Measurements from ENCODE around the gene MACROH2A1. TPM values are rescaled to one million over a fixed set of nuclear protein-coding genes. Genes with fewer than 3 reads are reported as not detected.

The MACROH2A1 gene
- total RNA-seq, 1 donor from 2014 or later = 181 TPM

DNA sequence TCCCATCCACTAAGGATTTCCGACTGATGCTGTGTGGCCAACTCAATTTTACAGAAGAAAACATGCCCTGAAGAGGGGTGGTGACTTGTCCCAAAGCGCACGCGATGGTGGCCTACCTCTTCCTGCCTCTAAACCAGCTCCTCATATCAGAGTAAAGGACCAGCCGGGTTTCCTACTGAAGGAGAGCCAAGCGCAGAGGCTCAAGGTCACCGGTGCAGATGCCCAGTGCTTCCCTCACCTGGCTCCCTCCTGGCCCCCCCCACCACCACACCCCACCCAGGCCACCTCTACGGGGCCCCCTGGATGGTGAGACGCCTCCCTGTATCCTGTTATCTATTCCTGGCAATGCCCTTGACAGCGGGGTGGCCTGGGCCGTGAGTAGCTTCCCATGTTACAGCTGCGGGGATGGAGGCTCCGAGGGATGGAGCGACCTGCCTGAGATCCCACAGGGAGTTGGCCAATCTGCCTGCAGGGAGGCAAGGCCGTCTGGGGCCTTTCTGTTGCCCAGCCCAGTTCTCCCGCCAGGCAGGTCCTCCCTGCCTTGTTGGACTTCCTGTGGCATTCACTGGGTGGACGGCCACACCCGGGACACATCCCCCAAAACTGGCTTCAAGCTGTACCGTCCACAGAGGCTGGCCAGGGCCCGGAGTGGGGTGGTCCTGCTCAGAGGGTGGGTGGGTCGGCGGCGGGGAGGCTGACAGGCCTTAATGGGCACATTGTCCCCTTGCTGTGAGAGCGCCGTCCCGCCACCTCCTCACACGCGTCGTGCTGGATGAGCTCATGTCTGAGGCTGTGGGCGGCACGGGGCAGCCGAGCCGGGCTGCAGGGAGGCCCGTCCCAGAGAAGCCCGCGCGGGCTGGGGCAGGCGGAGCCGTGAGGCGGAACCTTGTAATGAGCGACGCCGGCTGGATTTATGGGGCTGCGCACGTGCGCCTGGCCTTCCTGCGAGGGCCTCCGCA lies 72.5 kb downstream of the MACROH2A1 start:
- DNase-seq (ENCODE audit: low spot score) = no peak
- Mint-ChIP-seq H3K36me3 (ENCODE audit: low read depth, unreplicated experiment) (no peaks in the 10 kb centered on the region), H3K27me3 (ENCODE audit: unreplicated experiment) (peaks cover 2% of the 10 kb centered on the region), H3K4me1 (ENCODE audit: unreplicated experiment) (peaks cover 2% of the 10 kb centered on the region), H3K4me3 (ENCODE audit: unreplicated experiment) (no peak overlapping the region), H3K27ac (ENCODE audit: unreplicated experiment) (no peak overlapping the region), H3K9me3 (ENCODE audit: unreplicated experiment) (no peaks in the 10 kb centered on the region)
- TF ChIP-seq, protein P1, sequence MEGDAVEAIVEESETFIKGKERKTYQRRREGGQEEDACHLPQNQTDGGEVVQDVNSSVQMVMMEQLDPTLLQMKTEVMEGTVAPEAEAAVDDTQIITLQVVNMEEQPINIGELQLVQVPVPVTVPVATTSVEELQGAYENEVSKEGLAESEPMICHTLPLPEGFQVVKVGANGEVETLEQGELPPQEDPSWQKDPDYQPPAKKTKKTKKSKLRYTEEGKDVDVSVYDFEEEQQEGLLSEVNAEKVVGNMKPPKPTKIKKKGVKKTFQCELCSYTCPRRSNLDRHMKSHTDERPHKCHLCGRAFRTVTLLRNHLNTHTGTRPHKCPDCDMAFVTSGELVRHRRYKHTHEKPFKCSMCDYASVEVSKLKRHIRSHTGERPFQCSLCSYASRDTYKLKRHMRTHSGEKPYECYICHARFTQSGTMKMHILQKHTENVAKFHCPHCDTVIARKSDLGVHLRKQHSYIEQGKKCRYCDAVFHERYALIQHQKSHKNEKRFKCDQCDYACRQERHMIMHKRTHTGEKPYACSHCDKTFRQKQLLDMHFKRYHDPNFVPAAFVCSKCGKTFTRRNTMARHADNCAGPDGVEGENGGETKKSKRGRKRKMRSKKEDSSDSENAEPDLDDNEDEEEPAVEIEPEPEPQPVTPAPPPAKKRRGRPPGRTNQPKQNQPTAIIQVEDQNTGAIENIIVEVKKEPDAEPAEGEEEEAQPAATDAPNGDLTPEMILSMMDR (IDR thresholded peaks at IDR 0.05; ENCODE audit: unreplicated experiment) = no peak

DNA sequence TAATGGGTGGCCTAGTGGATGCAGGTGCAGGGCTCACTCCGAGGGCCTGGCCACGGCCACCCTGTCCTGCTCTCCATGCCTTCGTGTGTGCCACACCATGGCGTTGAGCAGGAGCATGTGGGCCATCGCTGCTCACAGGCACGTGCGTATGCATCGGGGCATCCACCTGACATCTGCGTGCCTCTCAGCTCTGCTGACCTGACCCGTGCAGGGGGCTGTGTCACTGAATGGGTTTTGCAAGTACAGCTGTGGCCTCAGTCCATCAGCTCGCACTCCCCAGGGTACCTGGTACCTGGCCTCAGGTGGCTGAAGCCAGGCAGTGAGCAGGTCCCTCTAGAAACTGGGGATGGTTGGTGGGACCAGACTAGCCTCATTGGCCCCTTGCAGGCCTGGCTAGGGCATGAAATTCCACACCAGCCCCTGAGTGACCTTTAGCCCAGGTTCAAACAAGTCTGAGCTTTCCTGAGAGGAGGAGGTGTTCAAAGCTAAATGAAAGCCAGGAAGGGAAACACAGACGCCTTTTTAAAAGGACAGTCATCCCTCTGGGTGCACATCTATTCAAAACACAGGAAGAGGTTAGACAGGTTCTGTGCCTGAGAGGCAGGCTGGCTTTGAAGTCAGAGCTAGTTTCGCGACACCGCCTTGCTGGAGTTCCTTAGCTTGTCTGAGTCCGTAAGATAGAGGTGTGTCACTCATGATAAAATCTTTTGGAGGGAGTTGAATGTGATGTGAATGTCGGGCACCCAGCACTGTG lies 74.0 kb downstream of the MACROH2A1 start:
- Mint-ChIP-seq H3K36me3 (ENCODE audit: low read depth, unreplicated experiment) (no peaks in the 10 kb centered on the region), H3K27me3 (ENCODE audit: unreplicated experiment) (peaks cover 4% of the 10 kb centered on the region), H3K27ac (ENCODE audit: unreplicated experiment) (no peak overlapping the region), H3K4me3 (ENCODE audit: unreplicated experiment) (no peak overlapping the region), H3K9me3 (ENCODE audit: unreplicated experiment) (no peaks in the 10 kb centered on the region), H3K4me1 (ENCODE audit: unreplicated experiment) (peaks cover 2% of the 10 kb centered on the region)
- TF ChIP-seq, protein P1 (IDR thresholded peaks at IDR 0.05; ENCODE audit: unreplicated experiment) = no peak
- DNase-seq (ENCODE audit: low spot score) = no peak

DNA sequence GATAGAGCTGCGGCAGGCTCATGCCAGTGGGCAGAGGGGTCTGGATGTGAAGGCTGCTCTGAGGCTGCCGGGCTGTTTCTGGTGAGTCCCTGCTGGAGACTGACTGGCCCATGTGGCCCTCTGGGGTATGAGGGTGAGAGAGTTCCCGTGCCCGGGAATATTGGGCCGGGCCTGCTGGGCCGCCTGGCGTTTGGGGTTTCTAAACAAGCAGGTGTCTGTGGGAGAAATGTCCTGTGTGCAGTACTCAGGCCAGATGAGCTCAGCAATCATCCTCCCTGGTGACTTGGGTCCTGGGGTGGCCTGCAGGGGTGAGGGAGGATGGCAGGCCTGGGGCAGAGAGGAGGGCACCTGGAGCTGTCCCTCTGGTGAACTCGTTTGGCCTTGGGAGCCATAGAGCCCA lies 74.9 kb downstream of the MACROH2A1 start:
- H3K9me3 Mint-ChIP-seq (ENCODE audit: unreplicated experiment) = no peaks in the 10 kb centered on the region
- no peak overlapping the region for H3K27ac Mint-ChIP-seq (ENCODE audit: unreplicated experiment)
- peaks cover 4% of the 10 kb centered on the region for H3K27me3 Mint-ChIP-seq (ENCODE audit: unreplicated experiment)
- H3K36me3 Mint-ChIP-seq (ENCODE audit: low read depth, unreplicated experiment) = no peaks in the 10 kb centered on the region
- H3K4me1 Mint-ChIP-seq (ENCODE audit: unreplicated experiment) = peaks cover 2% of the 10 kb centered on the region
- no peak for DNase-seq (ENCODE audit: low spot score)
- H3K4me3 Mint-ChIP-seq (ENCODE audit: unreplicated experiment) = no peak overlapping the region
- TF ChIP-seq, protein P1 (IDR thresholded peaks at IDR 0.05; ENCODE audit: unreplicated experiment) = no peak

DNA sequence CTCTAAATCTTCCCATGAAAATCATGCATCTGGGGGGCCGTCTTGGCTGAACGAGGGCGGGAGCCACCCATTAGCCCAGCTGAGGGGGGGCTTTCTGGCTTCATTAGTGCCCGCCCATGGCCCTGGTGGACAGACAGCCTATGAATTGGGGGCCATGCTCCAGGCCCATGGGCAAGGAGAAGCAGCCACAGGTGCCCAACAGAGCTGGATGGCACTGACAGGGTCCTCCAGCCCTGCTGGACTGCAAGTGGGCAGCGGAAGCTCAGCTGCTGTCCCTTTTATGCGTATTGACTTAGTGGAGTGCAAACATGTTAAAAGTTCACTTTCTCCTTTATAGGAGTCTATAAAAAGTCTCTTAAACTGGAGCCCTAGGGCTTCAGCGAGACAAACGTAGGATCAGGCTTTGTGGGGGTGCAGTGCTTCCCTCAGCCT lies 75.3 kb downstream of the MACROH2A1 start:
- Mint-ChIP-seq H3K9me3 (ENCODE audit: unreplicated experiment) (no peaks in the 10 kb centered on the region), H3K36me3 (ENCODE audit: low read depth, unreplicated experiment) (no peaks in the 10 kb centered on the region), H3K4me3 (ENCODE audit: unreplicated experiment) (no peak overlapping the region), H3K27me3 (ENCODE audit: unreplicated experiment) (peaks cover 4% of the 10 kb centered on the region), H3K27ac (ENCODE audit: unreplicated experiment) (no peak overlapping the region), H3K4me1 (ENCODE audit: unreplicated experiment) (peaks cover 2% of the 10 kb centered on the region)
- TF ChIP-seq, protein P1 (IDR thresholded peaks at IDR 0.05; ENCODE audit: unreplicated experiment) = no peak
- DNase-seq (ENCODE audit: low spot score) = no peak

All from endothelial cell (in vitro differentiated cells).